A172 (cell line): Measurements from ENCODE around the gene OLFM2. TPM values are rescaled to one million over a fixed set of nuclear protein-coding genes. Genes with fewer than 3 reads are reported as not detected.
"Not testable (repeated sequence)": the region's sequence is repeated elsewhere in the genome, so short reads cannot be mapped to it uniquely, and the experiment has no call there.

ENCODE experiments used
- DNase-seq: peaks from one replicate; pipeline ENCODE4 v3.0.0-alpha.2; 2015; ENCODE audit warnings: low spot score
- total RNA-seq: library from RNA; depleted of rRNA; stranded (reverse); fragments of >200 nt; shearing (Covaris generic); gene quantifications from 2 replicates; pipeline ENCODE4 v1.2.3, GENCODE V29; 2014

Gene OLFM2
- total RNA-seq, 1 experiment from 2014 or later: 2.2 TPM

DNA sequence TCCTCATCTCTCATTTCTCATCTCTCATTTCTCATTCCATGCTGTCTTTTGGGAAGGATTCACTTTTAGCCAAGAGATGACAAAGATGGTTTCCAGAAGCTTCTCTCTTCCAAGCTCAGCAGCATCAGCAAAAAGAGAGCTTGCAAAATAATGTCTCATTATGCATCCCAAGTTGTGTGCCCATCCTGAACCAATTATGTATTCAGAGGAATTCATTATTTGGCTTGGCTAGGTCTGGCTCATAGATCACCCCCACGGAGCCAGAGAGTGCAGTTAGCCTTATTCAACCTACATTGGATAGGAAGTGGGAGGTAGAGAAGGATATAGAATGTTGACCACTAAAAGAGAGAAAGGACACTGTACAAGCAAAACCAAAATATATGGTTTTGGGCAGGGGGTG, 5.4 kb upstream of the OLFM2 start:
- DNase-seq: no peak

DNA sequence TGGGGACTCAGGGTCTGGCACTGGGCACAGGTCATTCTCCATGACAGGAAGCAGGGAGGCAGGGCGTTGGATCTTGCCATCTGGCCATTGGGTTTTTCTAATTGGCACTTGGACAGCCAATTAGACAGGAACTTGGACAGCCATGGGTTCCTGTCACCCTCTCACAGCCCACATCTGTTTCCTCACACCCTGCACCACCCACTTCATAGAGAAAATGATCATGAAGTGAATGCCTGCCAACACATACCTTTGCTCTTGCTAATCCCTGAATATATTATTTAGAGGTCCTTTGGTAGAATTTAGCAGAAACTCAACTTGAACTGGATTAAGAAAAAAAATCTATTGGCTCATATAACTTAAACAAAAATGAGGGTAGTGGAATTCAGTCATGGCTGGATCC, 4.9 kb upstream of the OLFM2 start:
- DNase-seq: peak; percentile 9

DNA sequence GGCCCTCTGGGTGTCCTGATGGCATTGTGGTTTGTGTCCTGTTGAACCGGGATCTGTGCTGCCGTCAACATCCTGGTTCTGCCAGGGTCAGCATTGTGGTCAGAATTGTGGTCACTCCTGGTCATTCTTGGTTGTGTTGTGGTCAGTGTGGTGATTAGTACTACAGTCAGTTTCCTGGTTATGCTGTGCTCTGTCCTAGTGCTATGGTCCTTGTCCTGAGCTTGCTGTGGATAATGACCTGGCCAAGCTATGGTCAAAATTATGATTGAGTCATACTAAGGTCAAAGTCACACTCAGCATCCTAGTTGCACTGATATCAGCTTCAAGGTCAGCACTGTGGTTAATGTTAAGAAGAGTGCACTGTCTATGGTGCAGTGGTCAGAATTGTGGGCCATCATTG, 4.5 kb upstream of the OLFM2 start:
- DNase-seq: peak; percentile 69

DNA sequence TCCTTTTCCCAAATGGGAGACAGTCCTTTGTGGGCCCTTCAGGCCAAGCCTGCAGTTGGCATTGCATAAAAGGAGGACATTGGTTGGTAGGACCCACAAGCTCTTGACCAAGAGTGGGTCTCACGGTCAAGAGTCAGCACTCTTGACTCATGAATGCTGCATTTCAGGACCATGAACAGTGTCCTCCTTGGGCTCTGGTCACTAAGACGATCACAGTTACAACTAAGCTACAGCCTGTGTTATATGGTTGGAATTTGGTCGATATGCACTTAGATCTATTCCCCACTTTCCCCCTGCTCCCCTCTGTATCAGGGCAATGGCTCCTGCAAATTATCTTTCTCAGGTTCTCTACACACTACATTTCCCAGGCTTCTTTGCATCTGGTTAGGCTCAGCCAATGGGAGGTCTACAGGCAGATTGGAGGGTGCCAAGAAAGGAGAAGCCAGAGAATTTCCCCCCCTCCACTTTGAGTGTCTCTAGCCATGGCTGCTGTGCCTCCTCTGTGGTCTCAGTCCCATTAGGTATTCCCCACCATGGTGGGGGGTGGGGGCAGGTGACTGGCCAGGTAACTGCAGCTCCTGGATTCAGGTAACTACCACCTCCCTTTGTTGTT, 3.1 kb upstream of the OLFM2 start:
- peak; percentile 14 for DNase-seq

DNA sequence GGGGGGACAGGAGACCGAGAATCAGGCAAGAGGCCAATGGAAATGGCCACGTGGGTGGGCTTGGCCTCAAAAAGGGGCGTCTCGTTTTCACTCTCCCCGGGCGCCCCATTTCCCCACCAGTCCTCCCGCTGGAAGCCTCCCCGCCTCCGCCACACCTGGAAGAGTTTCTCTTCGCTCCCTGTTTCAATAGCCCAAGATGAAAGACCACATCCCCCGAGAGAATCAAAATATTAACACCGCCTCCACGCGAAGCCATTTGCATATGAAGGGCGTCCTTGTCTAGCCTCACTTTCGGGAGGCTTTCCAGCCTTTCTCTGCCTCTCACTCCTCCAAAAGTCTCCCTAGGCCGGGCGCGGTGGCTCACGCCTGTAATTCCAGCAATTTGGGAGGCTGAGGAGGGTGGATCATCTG, 691 bp upstream of the OLFM2 start:
- DNase-seq: no peak

DNA sequence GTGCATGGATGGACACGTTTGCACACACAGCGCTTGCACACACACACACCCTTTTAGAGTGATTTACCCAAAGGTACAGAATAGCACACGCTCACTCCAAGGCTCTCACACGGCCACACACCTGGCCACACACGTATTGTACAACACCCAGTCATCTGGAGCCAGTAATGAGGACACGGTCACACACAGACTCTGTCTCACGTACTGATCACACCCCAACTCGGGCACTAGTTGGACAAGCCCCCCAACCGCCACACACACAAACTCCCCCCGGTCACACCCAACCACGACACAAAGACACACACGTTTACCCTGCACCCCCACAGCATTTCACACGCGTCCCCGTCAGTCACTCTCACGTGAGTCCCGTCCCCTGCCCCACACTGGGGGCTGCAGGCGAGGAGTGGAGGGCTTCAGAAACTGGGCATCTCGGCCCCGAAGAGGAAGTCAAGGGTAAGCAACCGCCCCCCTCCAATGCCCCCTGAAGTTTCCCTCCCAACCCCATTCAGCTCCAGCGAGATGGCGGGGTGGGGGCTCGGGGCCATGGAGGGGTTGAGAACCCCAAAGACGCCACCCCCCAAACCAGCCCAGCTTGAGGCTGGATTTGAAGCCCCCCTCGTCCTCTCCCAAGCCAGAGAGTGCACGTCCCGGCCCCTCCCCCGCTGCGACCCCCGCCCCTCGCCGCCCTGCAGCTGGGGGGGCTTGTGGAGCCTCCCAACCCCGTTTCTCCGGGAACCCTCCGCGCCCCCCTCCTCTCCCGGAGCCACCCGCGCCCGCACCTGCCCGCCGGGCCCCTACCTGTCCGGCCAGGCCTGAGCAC, 599 bp downstream of the OLFM2 start:
- DNase-seq: no peak

DNA sequence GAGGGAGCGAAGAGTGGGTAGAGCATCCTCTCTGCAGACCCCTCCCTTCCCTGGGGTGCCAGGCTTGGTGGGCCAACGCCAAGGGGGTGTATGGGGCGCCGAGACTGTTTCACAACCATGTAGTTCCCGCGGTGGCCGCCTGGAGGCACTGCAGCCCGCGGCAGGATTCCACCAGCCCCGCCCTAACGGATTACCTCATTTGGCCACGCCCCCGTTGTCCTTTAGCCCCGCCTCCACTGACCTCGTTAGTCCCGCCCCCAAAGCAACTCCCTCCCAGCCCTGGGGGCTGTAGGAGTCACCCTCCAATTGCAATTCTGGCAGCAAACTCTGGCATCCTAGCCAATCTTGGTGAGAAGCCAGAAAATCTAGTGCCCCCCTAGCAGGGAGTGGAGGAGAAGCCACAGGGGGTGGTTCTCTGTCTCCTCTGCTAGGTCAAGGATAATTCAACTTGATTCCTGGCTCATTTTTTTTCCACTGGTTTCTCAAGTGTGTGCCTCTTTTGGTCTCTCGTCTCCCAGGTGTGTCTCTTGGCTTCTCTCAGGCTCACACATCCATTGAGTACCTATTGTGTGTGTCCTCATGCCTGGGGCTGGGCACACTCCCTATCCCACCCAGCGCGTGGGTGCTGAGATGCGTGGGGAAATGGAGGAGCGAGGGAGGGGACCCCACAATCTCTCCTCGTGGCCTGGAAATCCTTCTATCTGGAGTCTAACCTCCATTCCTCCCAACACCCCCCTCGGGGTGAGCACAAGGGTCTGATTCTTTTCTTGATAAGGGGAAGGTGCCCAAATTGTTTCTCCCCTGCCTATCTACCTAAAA, 2.0 kb downstream of the OLFM2 start:
- DNase-seq: peak; percentile 60

DNA sequence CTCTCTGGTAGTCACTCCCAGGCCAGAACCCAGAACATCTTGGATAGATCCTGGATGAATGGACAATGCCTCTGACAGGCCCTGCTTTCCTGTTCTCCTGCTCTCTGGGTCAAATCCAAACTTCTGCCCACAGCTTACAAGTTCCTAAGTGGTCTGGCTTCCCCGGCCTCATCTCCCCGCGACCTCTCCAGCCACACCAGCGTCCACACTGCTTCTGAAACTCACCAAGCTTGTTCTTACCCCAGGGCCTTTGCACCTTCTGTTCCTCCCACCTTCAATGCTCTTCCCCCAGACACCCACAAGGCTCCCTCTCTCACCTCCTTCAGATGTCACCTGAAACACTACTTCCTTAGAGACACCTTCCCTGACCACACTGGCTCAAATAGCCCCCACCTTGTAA, 3.5 kb downstream of the OLFM2 start:
- no peak for DNase-seq

DNA sequence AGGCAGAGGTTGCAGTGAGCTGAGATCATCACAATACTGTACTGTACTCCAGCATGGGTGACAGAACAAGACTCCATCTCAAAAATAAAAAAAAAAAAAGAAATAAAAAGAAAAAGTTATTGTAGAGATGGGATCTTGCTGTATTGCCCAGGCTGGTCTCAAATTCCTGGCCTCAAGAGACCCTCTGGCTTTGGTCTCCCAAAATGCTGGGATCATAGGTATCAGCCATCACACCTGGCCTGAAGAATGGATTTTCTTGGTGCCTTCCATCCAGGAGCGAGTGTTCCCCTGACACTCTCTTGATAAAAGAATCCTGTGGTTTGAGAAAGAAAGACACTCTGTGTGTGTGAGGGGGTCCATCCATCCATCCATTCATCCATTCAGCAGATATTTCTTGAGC, 4.7 kb downstream of the OLFM2 start:
- DNase-seq: no peak

DNA sequence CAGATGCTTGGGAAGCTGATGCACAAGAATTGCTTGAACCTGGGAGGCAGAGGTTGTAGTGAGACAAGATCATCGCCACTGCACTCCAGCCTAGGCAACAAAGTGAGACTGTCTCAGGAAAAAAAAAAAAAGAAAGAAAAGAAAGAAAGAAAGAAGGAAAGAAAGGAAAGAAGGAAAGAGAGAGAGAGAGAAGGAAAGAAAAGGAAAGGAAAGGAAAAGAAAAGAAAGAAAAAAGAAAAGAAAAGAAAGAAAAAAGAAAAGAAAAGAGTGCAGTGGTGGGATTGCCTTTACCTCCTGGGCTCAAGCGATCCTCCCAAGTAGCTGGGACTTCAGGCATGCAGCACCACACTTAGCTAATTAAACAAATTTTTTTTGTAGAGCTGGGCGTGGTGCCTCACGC, 12.9 kb downstream of the OLFM2 start:
- DNase-seq: no peak

DNA sequence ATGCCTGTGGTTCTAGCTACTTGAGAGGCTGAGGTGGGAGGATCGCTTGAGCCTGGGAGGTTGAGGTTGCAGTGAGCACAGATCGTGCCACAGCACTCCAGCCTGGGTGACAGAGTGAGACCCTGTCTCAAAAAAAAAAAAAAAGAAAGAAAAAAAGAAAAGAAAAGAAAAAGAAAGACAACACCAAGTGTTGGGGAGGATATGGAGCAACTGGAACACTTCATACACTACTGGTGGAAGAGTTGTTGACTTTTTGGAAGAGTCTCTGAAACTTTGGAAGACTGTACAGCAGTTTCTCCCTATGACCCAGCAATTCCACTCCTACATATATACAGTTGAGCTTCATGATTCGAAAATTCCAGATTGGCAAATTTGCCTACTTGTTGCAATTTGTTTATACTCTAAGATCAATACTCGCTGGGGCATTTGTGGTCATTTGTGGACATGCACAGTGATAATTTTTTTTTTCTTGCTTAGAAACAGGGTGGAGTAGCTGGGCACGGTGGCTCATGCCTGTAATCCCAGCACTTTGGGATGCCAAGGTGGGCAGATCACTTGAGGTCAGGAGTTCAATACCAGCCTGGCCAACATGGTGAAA, 13.4 kb downstream of the OLFM2 start:
- not testable (repeated sequence) for DNase-seq

DNA sequence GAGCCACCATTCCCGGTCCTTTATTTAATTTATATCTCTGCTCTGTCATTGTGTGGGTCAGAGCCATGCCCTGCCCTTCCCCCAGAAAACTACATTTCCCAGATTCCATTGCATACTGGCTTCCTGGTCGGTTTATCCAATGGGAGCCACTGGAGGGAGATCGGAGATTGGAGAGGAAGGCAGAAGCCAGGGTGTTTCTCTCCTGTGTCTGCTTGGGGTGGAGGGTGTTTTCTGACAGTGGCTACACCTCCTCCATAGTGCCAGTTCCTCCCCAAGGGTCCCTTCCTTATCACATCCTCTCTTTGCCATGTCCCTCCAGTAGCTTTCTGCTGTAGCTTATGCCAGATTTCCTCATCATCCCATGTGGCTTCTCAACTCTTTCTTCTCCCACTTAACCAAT, 19.0 kb downstream of the OLFM2 start:
- DNase-seq: peak; percentile 70

DNA sequence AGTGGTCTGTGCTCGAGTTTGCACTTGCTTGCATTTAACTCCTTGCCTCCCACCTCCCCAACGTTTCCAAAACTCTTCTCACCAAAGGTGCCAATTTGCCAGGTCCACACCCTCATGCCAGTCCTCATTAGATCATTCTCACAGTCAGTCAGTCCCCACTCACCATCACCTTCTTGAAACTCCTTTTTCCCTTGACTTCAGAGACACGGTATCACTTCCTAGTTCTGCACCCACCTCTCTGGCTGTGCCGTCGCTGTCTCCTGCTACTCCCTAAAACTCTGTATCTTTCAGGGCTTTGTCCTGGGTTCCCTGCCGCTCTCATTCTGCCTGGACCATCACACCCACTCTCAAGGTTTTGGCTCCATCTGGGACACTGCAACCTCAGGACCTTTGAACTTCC, 19.6 kb downstream of the OLFM2 start:
- DNase-seq: no peak

DNA sequence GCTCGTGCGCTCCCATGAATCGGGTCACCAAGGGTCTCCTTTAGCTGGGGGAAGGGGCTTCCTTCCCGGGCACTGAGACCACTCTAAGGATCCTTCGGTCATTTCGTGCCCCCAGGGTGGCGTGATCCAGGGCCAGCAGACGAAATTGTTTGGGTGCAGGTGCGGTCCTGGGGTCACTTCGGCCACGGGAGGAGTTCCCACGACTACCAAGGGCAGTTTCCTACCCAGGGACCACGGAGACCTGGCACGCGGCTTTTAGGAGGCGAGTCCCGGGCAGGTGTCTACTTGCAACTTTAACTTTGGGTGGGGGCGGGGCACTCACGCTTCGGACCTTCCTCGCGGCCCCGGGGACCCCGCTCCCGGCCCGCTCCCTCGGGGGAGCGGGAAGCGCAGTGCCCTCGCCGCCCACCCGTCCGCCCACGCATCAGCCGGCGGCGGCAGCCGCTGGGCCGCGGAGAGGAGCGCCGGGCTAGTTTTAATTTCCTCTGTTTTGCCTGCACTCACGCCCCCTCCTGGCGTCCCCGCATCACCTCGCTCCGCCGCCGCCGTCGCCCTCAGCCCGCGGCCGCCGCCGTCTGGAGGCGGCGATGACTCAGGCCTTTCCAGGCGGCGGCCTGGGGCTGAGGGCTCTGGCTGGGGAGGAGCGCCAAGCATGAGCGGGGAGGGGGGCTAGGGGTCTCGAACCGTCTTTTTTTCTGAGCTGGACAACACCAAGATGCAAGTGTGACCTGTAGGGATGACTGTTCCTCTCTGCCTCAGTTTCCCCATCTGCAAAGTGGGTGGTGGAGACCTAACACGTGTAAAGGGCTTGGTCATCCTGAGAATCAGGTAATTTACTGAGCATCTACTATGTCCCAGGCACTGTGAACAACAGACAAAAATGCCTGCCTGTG, 21.8 kb downstream of the OLFM2 start:
- DNase-seq: peak; percentile 74

DNA sequence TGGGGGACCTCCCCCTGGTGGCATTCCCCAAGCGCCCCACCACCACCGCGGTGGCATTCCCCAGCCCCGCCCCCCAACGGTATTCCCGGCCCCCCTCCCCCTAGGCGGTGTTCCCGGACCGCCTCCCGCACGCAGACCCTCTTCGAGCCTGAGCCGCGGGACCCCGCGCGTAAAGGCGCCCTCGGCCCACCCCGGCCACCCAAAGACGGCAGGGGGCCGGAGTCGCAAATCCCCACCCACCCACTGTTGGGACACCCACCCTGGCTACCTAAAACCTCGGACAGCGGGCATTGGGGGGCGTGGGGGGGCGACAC, 22.4 kb downstream of the OLFM2 start:
- no peak for DNase-seq

DNA sequence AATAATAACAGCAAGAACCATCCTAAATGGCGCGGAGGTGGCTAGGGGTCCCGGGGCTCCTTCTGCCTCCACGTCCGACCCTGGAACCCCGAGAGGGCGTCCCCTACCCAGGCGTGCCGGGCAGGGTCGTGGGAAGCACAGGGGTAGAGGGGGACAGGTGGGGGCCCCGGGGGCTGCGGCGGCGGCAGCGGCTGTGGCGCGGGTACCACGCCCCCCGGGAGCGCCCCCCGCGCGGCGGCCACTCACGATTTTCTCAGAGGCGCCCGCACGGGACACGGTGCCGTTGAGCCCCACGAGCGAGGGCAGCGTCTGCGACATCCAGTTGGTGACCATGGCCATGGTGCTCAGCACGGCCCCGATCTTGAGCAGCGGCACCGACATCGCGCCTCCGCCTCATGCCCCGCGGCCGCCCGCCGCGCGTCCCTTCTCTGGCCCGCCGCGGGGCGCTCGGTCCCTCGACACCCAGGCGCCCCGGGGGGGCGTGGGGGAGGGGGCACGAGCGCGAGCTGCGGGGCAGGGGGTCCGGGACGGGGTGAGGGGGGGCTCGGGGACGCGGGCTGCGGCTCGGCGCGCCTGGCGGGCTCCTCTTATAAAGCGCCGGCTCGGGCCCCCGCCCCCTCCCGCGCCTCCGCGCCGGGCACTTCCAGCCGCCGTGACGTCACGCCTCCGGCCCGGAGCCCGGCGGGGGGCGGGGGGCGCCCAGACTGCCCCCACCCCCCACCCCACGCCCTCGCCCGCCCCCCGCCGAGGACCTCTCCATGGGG, 22.9 kb downstream of the OLFM2 start:
- no peak for DNase-seq

DNA sequence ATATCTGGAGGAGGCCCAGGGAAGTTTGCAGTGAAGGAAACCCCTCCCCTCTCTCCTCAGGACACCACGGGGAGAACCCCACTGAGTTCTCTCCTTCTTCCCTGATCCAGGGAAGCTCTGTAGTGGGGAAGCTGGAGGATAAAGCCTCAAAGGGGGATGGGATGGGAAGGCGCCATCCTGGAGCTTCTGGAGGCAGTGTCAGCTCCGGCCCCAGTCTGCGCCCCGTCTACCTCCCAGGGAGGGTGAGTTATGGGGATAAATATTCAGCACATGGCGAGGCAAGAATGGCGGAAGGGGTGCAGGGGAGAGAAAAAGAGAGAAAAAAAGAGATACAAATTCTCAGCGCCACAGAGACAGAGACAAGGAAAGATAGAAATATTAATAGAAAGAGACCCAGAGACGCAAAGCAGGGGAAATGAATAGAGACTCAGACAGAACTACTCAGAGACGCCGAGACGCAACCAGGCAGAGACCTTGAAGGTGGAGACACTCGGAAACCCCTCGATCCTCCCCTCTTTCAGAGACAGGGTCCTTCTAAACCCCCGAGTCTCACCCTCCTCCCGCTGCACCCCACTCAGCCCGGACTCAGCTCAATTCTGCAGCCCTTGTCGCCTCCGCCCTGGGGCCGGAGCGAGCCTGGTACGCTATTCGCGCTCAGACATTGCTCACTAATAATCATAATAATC, 23.6 kb downstream of the OLFM2 start:
- no peak for DNase-seq

DNA sequence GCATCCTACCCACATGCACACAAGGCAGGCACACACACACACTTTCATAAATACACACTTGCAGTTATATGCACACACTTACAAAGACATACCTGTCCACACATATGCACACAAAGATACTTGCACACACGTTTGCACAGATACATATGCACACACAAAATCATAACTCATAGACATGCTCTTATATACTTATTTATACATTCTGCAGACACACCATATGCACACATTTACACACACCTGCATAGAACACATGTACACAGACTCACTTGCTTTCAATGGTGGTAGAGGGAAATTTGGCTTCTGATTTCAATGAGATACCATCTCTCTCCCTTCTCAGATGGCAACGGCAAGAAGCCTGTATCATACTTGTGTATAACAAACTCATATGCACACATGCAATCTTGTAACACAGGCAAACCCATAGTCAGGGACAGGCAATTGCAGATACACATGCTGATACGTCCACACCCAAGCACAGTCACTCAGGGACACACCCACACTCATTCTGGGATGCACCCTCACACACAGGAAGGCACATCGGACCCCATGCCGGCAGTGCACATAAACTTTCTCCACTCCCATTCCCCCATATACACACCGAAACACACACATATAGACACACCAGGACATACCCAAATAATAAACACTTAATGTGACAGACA, 24.7 kb downstream of the OLFM2 start:
- no peak for DNase-seq

DNA sequence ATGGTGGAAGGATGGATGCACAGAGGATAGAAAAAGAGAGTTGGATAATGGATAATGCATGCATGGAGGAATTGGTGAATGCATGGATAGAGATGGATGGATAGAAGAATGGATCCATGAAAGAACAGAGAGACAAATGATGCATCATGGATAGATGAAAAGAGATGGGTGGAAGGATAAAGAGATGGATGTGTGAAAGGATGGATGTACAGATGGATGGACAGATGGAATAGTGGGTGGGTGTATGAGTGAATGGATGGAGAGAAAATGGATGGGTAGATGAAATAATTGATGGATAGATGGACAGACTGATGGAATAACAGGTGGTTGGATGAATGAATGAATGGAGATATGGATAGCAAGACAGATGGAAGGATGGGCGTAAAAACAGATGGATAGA, 25.7 kb downstream of the OLFM2 start:
- no peak for DNase-seq

DNA sequence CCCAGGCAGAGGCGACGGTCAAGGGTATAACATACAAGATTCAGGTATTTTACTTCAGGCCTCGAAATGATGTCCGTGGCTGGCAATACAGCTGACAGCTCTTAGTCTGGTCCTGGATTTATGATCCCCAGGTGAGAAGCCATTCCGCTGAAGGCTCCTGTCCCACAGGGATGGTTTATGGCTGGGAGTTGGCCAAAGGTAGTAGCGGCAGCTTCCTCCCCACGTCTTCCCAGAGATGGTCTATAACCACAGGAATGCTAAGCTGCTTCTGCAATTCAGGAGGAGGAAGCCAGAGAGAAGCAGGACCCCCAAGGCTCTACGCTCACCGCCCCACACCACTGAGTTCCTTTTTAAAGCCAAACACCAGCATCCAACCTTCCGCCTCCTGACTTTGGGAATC, 27.1 kb downstream of the OLFM2 start:
- DNase-seq: no peak
